HUES6 (cell line): ENCODE measurements around the gene WWOX.

ENCODE experiments used
- H3K27ac ChIP-seq: 2 replicates; pipeline ENCODE4 v1.7.0; 2013; ENCODE audit warnings: low read depth, mild to moderate bottlenecking, low read length, inconsistent platforms
- H3K27me3 ChIP-seq: 2 replicates; pipeline ENCODE4 v1.6.1; 2013; ENCODE audit warnings: low read length; ENCODE audit not compliant: control insufficient read depth, insufficient read depth
- H3K36me3 ChIP-seq: 2 replicates; pipeline ENCODE4 v1.6.1; 2013; ENCODE audit warnings: low read length; ENCODE audit not compliant: control insufficient read depth, insufficient read depth
- H3K4me1 ChIP-seq: 2 replicates; pipeline ENCODE4 v1.6.1; 2013; ENCODE audit warnings: low read length; ENCODE audit not compliant: control insufficient read depth, insufficient read depth
- H3K4me3 ChIP-seq: 2 replicates; pipeline ENCODE4 v1.5.1; 2013; ENCODE audit warnings: low read depth, low read length
- H3K9ac ChIP-seq: one replicate; pipeline ENCODE4 v1.6.1; 2013; ENCODE audit warnings: mild to moderate bottlenecking, low read length
- H3K9me3 ChIP-seq: 2 replicates; pipeline ENCODE4 v1.6.1; 2013; ENCODE audit warnings: low read depth, low read length; ENCODE audit not compliant: control insufficient read depth, insufficient read depth

Gene WWOX

GRCh38 chr16:78877114-78877655, 777.7 kb downstream of the WWOX start:
- Histone ChIP-seq H3K36me3 (no peaks in the 10 kb centered on the region), H3K27ac (no peak overlapping the region), H3K4me1 (peaks cover 28% of the 10 kb centered on the region), H3K9ac (no peak overlapping the region), H3K27me3 (no peaks in the 10 kb centered on the region), H3K4me3 (no peak overlapping the region), H3K9me3 (no peaks in the 10 kb centered on the region)

GRCh38 chr16:78878570-78878969, 779.1 kb downstream of the WWOX start:
- H3K9ac ChIP-seq, result no peak overlapping the region
- no peaks in the 10 kb centered on the region for H3K27me3 ChIP-seq
- peaks cover 28% of the 10 kb centered on the region for H3K4me1 ChIP-seq
- H3K4me3 ChIP-seq, result no peak overlapping the region
- no peaks in the 10 kb centered on the region for H3K36me3 ChIP-seq
- no peaks in the 10 kb centered on the region for H3K9me3 ChIP-seq
- H3K27ac ChIP-seq, result no peak overlapping the region

GRCh38 chr16:78879011-78879410, 779.6 kb downstream of the WWOX start:
- H3K36me3 ChIP-seq, result no peaks in the 10 kb centered on the region
- no peak overlapping the region for H3K4me3 ChIP-seq
- no peaks in the 10 kb centered on the region for H3K9me3 ChIP-seq
- no peak overlapping the region for H3K27ac ChIP-seq
- H3K9ac ChIP-seq, result no peak overlapping the region
- no peaks in the 10 kb centered on the region for H3K27me3 ChIP-seq
- H3K4me1 ChIP-seq, result peaks cover 28% of the 10 kb centered on the region

- Histone ChIP-seq H3K9me3 (no peaks in the 10 kb centered on the region), H3K9ac (no peak overlapping the region), H3K27ac (no peak overlapping the region), H3K27me3 (no peaks in the 10 kb centered on the region), H3K4me1 (peaks cover 17% of the 10 kb centered on the region), H3K36me3 (no peaks in the 10 kb centered on the region), H3K4me3 (no peak overlapping the region)
Measured at GRCh38 chr16:78882150-78882549, 782.7 kb downstream of the WWOX start.

GRCh38 chr16:78882751-78883150, 783.3 kb downstream of the WWOX start:
- Histone ChIP-seq H3K9ac (no peak overlapping the region), H3K9me3 (no peaks in the 10 kb centered on the region), H3K36me3 (no peaks in the 10 kb centered on the region), H3K27me3 (no peaks in the 10 kb centered on the region), H3K4me3 (no peak overlapping the region), H3K4me1 (peaks cover 11% of the 10 kb centered on the region), H3K27ac (no peak overlapping the region)

GRCh38 chr16:78884204-78884603, 784.8 kb downstream of the WWOX start:
- Histone ChIP-seq H3K4me3 (no peak overlapping the region), H3K36me3 (no peaks in the 10 kb centered on the region), H3K9me3 (no peaks in the 10 kb centered on the region), H3K27me3 (no peaks in the 10 kb centered on the region), H3K27ac (no peak overlapping the region), H3K9ac (no peak overlapping the region), H3K4me1 (peaks cover 15% of the 10 kb centered on the region)

GRCh38 chr16:78889346-78889745, 789.9 kb downstream of the WWOX start:
- Histone ChIP-seq H3K9ac (no peak overlapping the region), H3K36me3 (no peaks in the 10 kb centered on the region), H3K27me3 (no peaks in the 10 kb centered on the region), H3K27ac (no peak overlapping the region), H3K4me1 (peaks cover 24% of the 10 kb centered on the region), H3K4me3 (no peak overlapping the region), H3K9me3 (no peaks in the 10 kb centered on the region)

- no peak overlapping the region for H3K27ac ChIP-seq
- no peak overlapping the region for H3K4me3 ChIP-seq
- no peaks in the 10 kb centered on the region for H3K9me3 ChIP-seq
- peaks cover 24% of the 10 kb centered on the region for H3K4me1 ChIP-seq
- no peaks in the 10 kb centered on the region for H3K27me3 ChIP-seq
- no peaks in the 10 kb centered on the region for H3K36me3 ChIP-seq
- H3K9ac ChIP-seq, result no peak overlapping the region
Measured at GRCh38 chr16:78890373-78890895, 791.0 kb downstream of the WWOX start.

- H3K9ac ChIP-seq, result no peak overlapping the region
- H3K4me1 ChIP-seq, result peaks cover 22% of the 10 kb centered on the region
- no peak overlapping the region for H3K27ac ChIP-seq
- H3K36me3 ChIP-seq, result no peaks in the 10 kb centered on the region
- H3K9me3 ChIP-seq, result no peaks in the 10 kb centered on the region
- no peak overlapping the region for H3K4me3 ChIP-seq
- no peaks in the 10 kb centered on the region for H3K27me3 ChIP-seq
Measured at GRCh38 chr16:78892951-78893733, 793.7 kb downstream of the WWOX start.

- Histone ChIP-seq H3K4me3 (no peak overlapping the region), H3K4me1 (peaks cover 14% of the 10 kb centered on the region; the same call in 1 of the 2 replicates), H3K27me3 (no peaks in the 10 kb centered on the region), H3K36me3 (no peaks in the 10 kb centered on the region), H3K9me3 (no peaks in the 10 kb centered on the region), H3K27ac (no peak overlapping the region), H3K9ac (no peak overlapping the region)
Measured at GRCh38 chr16:78894886-78895285, 795.4 kb downstream of the WWOX start.

- H3K4me1 ChIP-seq, result peaks cover 10% of the 10 kb centered on the region; the same call in 1 of the 2 replicates
- no peak overlapping the region for H3K27ac ChIP-seq
- H3K9me3 ChIP-seq, result no peaks in the 10 kb centered on the region
- H3K4me3 ChIP-seq, result no peak overlapping the region
- no peaks in the 10 kb centered on the region for H3K36me3 ChIP-seq
- H3K9ac ChIP-seq, result no peak overlapping the region
- no peaks in the 10 kb centered on the region for H3K27me3 ChIP-seq
Measured at GRCh38 chr16:78895681-78896080, 796.2 kb downstream of the WWOX start.
